Measurements from ENCODE around the gene DOCK8. TPM values are rescaled to one million over a fixed set of nuclear protein-coding genes. Genes with fewer than 3 reads are reported as not detected.

DOCK8 gene
- total RNA-seq, 1 experiment from 2014 or later, result 0.37 TPM

- BruUV-seq (replicated peaks), result no TSS peak
- Histone ChIP-seq H3K9me3 (ENCODE audit: control insufficient read depth in 1 of 2, insufficient read depth in 1 of 2, low read depth in 1 of 2, low read length in 2 of 2) (no peaks in the 10 kb centered on the region), H2AFZ (ENCODE audit: low read depth, low read length, poor library complexity, severe bottlenecking) (no peak overlapping the region), H3K36me3 (ENCODE audit: control insufficient read depth in 1 of 2, insufficient read depth in 2 of 2, low read length in 2 of 2) (no peaks in the 10 kb centered on the region), H3K27me3 (ENCODE audit: insufficient read depth, low read length) (0 out of 2 replicates have a peak, but pooled peaks cover 19% of the 10 kb centered on the region), H3K4me2 (ENCODE audit: low read length) (no peak overlapping the region), H3K4me3 (replicated peaks in 1 of 2; ENCODE audit: low read depth in 1 of 2, low read length in 2 of 2) (no peak overlapping the region), H3K79me2 (ENCODE audit: insufficient read depth, low read length) (no peaks in the 10 kb centered on the region), H4K20me1 (ENCODE audit: insufficient read depth) (no peaks in the 10 kb centered on the region), H3K9ac (ENCODE audit: low read length) (no peak overlapping the region), H3K27ac (ENCODE audit: low read depth, low read length) (no peak overlapping the region), H3K4me1 (ENCODE audit: control insufficient read depth in 1 of 2, insufficient read depth in 2 of 2, low read length in 2 of 2) (no peaks in the 10 kb centered on the region), H3K9me2 (ENCODE audit: insufficient read depth) (no peaks in the 10 kb centered on the region)
- no peak for TF ChIP-seq EZH2phosphoT487 (IDR thresholded peaks at IDR 0.05; ENCODE audit: borderline replicate concordance)
- TF ChIP-seq ZBTB33 (IDR thresholded peaks at IDR 0.05; ENCODE audit: extremely low read depth, insufficient replicate concordance, low read length), result no peak
- no peak for TF ChIP-seq EZH2 (IDR thresholded peaks at IDR 0.05)
- intact Hi-C loops (cut with micrococcal nuclease), result no loop called here
- ChIA-PET CTCF (no interaction called here), RAD21 (ENCODE audit: low non-redundant PET in 1 of 2, low total read pairs in 2 of 2, uncharacterized antibody in 2 of 2, unreplicated experiment in 2 of 2) (no interaction called here), POLR2A (no interaction called here)
- ATAC-seq (no peak), DNase-seq (ENCODE audit: low read depth, low spot score) (no peak)
Observed at GRCh38 chr9:437066-437465, 222.4 kb downstream of the DOCK8 start.

- no peak overlapping the region for H3K4me2 ChIP-seq (ENCODE audit: low read length)
- ATAC-seq, result no peak
- ChIA-PET RAD21 (ENCODE audit: low non-redundant PET in 1 of 2, low total read pairs in 2 of 2, uncharacterized antibody in 2 of 2, unreplicated experiment in 2 of 2) (no interaction called here), POLR2A (no interaction called here), CTCF (no interaction called here)
- no peak overlapping the region for H3K4me3 ChIP-seq (replicated peaks in 1 of 2; ENCODE audit: low read depth in 1 of 2, low read length in 2 of 2)
- H3K9me3 ChIP-seq (ENCODE audit: control insufficient read depth in 1 of 2, insufficient read depth in 1 of 2, low read depth in 1 of 2, low read length in 2 of 2), result no peaks in the 10 kb centered on the region
- H3K9ac ChIP-seq (ENCODE audit: low read length), result no peak overlapping the region
- H2AFZ ChIP-seq (ENCODE audit: low read depth, low read length, poor library complexity, severe bottlenecking), result no peak overlapping the region
- H3K27ac ChIP-seq (ENCODE audit: low read depth, low read length), result no peak overlapping the region
- no peaks in the 10 kb centered on the region for H3K79me2 ChIP-seq (ENCODE audit: insufficient read depth, low read length)
- 0 out of 2 replicates have a peak, but pooled peaks cover 19% of the 10 kb centered on the region for H3K27me3 ChIP-seq (ENCODE audit: insufficient read depth, low read length)
- BruUV-seq (replicated peaks), result no TSS peak
- no peaks in the 10 kb centered on the region for H3K36me3 ChIP-seq (ENCODE audit: control insufficient read depth in 1 of 2, insufficient read depth in 2 of 2, low read length in 2 of 2)
- intact Hi-C loops (cut with micrococcal nuclease), result no loop called here
- no peaks in the 10 kb centered on the region for H4K20me1 ChIP-seq (ENCODE audit: insufficient read depth)
- no peaks in the 10 kb centered on the region for H3K9me2 ChIP-seq (ENCODE audit: insufficient read depth)
- H3K4me1 ChIP-seq (ENCODE audit: control insufficient read depth in 1 of 2, insufficient read depth in 2 of 2, low read length in 2 of 2), result no peaks in the 10 kb centered on the region
- DNase-seq (ENCODE audit: low read depth, low spot score), result no peak
- no peak for TF ChIP-seq ATF3 (IDR thresholded peaks at IDR 0.05)
- TF ChIP-seq JUND (IDR thresholded peaks at IDR 0.05), result no peak
- TF ChIP-seq ELF1 (IDR thresholded peaks at IDR 0.05; ENCODE audit: borderline replicate concordance, low read depth), result no peak
- no peak for TF ChIP-seq POLR2A (IDR thresholded peaks at IDR 0.05; ENCODE audit: borderline replicate concordance, extremely low read depth, insufficient read depth, insufficient read length)
- TF ChIP-seq RAD21 (IDR thresholded peaks at IDR 0.05; ENCODE audit: low read depth), result no peak
- TF ChIP-seq CBX3 (IDR thresholded peaks at IDR 0.05; ENCODE audit: low read depth), result no peak
- no peak for TF ChIP-seq ZNF274 (IDR thresholded peaks at IDR 0.05; ENCODE audit: low read depth, low read length)
- no peak for TF ChIP-seq CTCF (IDR thresholded peaks at IDR 0.05 in 2 of 3, conservative IDR thresholded peaks at IDR 0.05 in 1 of 3; ENCODE audit: borderline replicate concordance in 1 of 3, insufficient read depth in 1 of 3, low read depth in 2 of 3, low read length in 2 of 3)
- no peak for TF ChIP-seq ZBTB33 (IDR thresholded peaks at IDR 0.05; ENCODE audit: extremely low read depth, insufficient replicate concordance, low read length)
- TF ChIP-seq YY1 (IDR thresholded peaks at IDR 0.05; ENCODE audit: extremely low read depth, insufficient replicate concordance, low read depth, low read length), result no peak
Observed at GRCh38 chr9:437574-438001, 222.9 kb downstream of the DOCK8 start.

Measured in HCT116 (cell line).